Smooth muscle cell (in vitro differentiated cells): ENCODE results near the gene SNPH. TPM values are rescaled to one million over a fixed set of nuclear protein-coding genes. Genes with fewer than 3 reads are reported as not detected.

ENCODE experiments used
- DNase-seq: peaks from one replicate; lab custom pipeline; 2025; ENCODE audit not compliant: unreplicated experiment; lab: John Stamatoyannopoulos, UW
- H2AFZ ChIP-seq: fragments of 200-600 bp; sonication (generic); 2 replicates; pipeline ENCODE4 v1.6.0; 2016; ENCODE audit warnings: antibody characterized with exemption, low read depth, mild to moderate bottlenecking
- H3F3A ChIP-seq: fragments of 200-600 bp; sonication (generic); 2 replicates; pipeline ENCODE4 v1.6.0; 2017; ENCODE audit warnings: antibody characterized with exemption, low read depth
- H3K27ac ChIP-seq: fragments of 200-600 bp; sonication (generic); 2 replicates; pipeline ENCODE4 v1.5.1; 2016; ENCODE audit warnings: low read depth, mild to moderate bottlenecking
- H3K27me3 ChIP-seq: fragments of 200-600 bp; sonication (generic); 2 replicates; pipeline ENCODE4 v1.6.1; 2016; ENCODE audit warnings: low read depth, mild to moderate bottlenecking
- H3K36me3 ChIP-seq: fragments of 200-600 bp; sonication (generic); 2 replicates; pipeline ENCODE4 v1.5.1; 2016; ENCODE audit warnings: low read depth
- H3K4me1 ChIP-seq: fragments of 200-600 bp; sonication (generic); 2 replicates; pipeline ENCODE4 v1.5.1; 2016; ENCODE audit warnings: low read depth
- H3K4me2 ChIP-seq: fragments of 200-600 bp; sonication (generic); 2 replicates; pipeline ENCODE4 v1.6.0; 2016; ENCODE audit warnings: mild to moderate bottlenecking
- H3K4me3 ChIP-seq: fragments of 200-600 bp; sonication (generic); 2 replicates; pipeline ENCODE4 v1.5.1; 2016; ENCODE audit warnings: mild to moderate bottlenecking
- H3K79me2 ChIP-seq: fragments of 200-600 bp; sonication (generic); 2 replicates; pipeline ENCODE4 v1.6.0; 2016; ENCODE audit warnings: low read depth, mild to moderate bottlenecking
- H3K9ac ChIP-seq: fragments of 200-600 bp; sonication (generic); 2 replicates; pipeline ENCODE4 v1.6.0; 2016; ENCODE audit warnings: low read depth
- H3K9me3 ChIP-seq: fragments of 200-600 bp; sonication (generic); replicated peaks from 2 replicates; pipeline ENCODE4 v1.5.1; 2016; ENCODE audit warnings: low read depth
- H4K20me1 ChIP-seq: fragments of 200-600 bp; sonication (generic); 2 replicates; pipeline ENCODE4 v1.6.0; 2016; ENCODE audit warnings: low read depth
- CTCF ChIP-seq: fragments of 200-600 bp; sonication (generic); IDR thresholded peaks from 2 replicates; pipeline ENCODE4 v1.5.1; 2017; ENCODE audit warnings: borderline replicate concordance, mild to moderate bottlenecking, antibody characterized with exemption; ENCODE audit not compliant: insufficient read depth, poor library complexity, severe bottlenecking
- WGBS: methylation state at CpG from one replicate; pipeline ENCODE4 v1.1.7; 2016; ENCODE audit warnings: low lambda C conversion rate; 5-methylcytosine and 5-hydroxymethylcytosine counted together
- polyA plus RNA-seq: library from polyadenylated mRNA; unstranded; fragments of >200 nt; fragmentation: Nextera tagmentation; extraction: Ambion mirVana; gene quantifications from 2 replicates; pipeline ENCODE4 v1.2.1, GENCODE V29; 2016
- total RNA-seq: library from RNA; depleted of rRNA; stranded (reverse); fragments of >200 nt; gene quantifications from 2 replicates; pipeline ENCODE4 v1.2.3, GENCODE V29; 2014

The SNPH gene
- total and polyA plus RNA-seq, 2 experiments from 2014 or later = 3.0 to 3.1 TPM

- no peak for TF ChIP-seq CTCF
- Histone ChIP-seq H3K36me3 (no peaks in the 10 kb centered on the region), H3K79me2 (peaks cover 40% of the 10 kb centered on the region), H3K4me3 (no peak overlapping the region), H3F3A (no peaks in the 10 kb centered on the region), H4K20me1 (peaks cover 41% of the 10 kb centered on the region), H3K9me3 (no peaks in the 10 kb centered on the region), H3K27ac (no peak overlapping the region), H2AFZ (no peak overlapping the region), H3K4me2 (no peak overlapping the region), H3K27me3 (no peaks in the 10 kb centered on the region), H3K9ac (no peak overlapping the region), H3K4me1 (peaks cover 6% of the 10 kb centered on the region)
- DNase-seq = no peak
- WGBS = over 99% methylated on average over 6 of the region's 6 CpGs
Observed at GRCh38 chr20:1331801-1332453, 65.8 kb downstream of the SNPH start.

- Histone ChIP-seq H3K27ac (no peak overlapping the region), H2AFZ (no peak overlapping the region), H4K20me1 (peaks cover 36% of the 10 kb centered on the region), H3K9ac (no peak overlapping the region), H3K9me3 (no peaks in the 10 kb centered on the region), H3K27me3 (no peaks in the 10 kb centered on the region), H3K36me3 (no peaks in the 10 kb centered on the region), H3K4me2 (no peak overlapping the region), H3K4me1 (no peaks in the 10 kb centered on the region), H3F3A (no peaks in the 10 kb centered on the region), H3K4me3 (no peak overlapping the region), H3K79me2 (peaks cover 37% of the 10 kb centered on the region)
- TF ChIP-seq CTCF = no peak
- WGBS = 93% methylated on average over 2 of the region's 2 CpGs
- no peak for DNase-seq
Observed at GRCh38 chr20:1332749-1333300, 66.7 kb downstream of the SNPH start.

- H3K79me2 ChIP-seq = peaks cover 30% of the 10 kb centered on the region
Observed at GRCh38 chr20:1333462-1334369, 67.6 kb downstream of the SNPH start.

More at GRCh38 chr20:1333462-1334369, 67.6 kb downstream of the SNPH start:
- no peaks in the 10 kb centered on the region for H3K4me1 ChIP-seq
- peaks cover 38% of the 10 kb centered on the region for H4K20me1 ChIP-seq
- H2AFZ ChIP-seq = no peak overlapping the region
- H3K9me3 ChIP-seq = no peaks in the 10 kb centered on the region
- H3K4me3 ChIP-seq = no peak overlapping the region
- no peaks in the 10 kb centered on the region for H3K27me3 ChIP-seq
- H3K27ac ChIP-seq = no peak overlapping the region
- no peak for TF ChIP-seq CTCF
- H3K4me2 ChIP-seq = no peak overlapping the region
- no peaks in the 10 kb centered on the region for H3F3A ChIP-seq
- no peak for DNase-seq
- H3K36me3 ChIP-seq = no peaks in the 10 kb centered on the region
- WGBS = 94% methylated on average over 11 of the region's 11 CpGs
- no peak overlapping the region for H3K9ac ChIP-seq
